22Rv1 (cell line): ENCODE data around the gene CLCN2.

Experiments
- H3K27ac ChIP-seq: fragments of 450-650 bp; 2 replicates; pipeline ENCODE4 v1.5.1; 2017
- ZFX ChIP-seq: fragments of 450-650 bp; IDR thresholded peaks from 2 replicates; pipeline ENCODE4 v1.6.1; 2017; ENCODE audit warnings: antibody characterized with exemption, borderline replicate concordance
- TF ChIP-seq, protein P1 (sequence below): fragments of 450-650 bp; IDR thresholded peaks from 2 replicates; pipeline ENCODE4 v1.5.1; 2017; ENCODE audit warnings: mild to moderate bottlenecking

Gene CLCN2

GRCh38 chr3:184391266-184391665 lies 29.9 kb upstream of the CLCN2 start:
- TF ChIP-seq, protein P1, sequence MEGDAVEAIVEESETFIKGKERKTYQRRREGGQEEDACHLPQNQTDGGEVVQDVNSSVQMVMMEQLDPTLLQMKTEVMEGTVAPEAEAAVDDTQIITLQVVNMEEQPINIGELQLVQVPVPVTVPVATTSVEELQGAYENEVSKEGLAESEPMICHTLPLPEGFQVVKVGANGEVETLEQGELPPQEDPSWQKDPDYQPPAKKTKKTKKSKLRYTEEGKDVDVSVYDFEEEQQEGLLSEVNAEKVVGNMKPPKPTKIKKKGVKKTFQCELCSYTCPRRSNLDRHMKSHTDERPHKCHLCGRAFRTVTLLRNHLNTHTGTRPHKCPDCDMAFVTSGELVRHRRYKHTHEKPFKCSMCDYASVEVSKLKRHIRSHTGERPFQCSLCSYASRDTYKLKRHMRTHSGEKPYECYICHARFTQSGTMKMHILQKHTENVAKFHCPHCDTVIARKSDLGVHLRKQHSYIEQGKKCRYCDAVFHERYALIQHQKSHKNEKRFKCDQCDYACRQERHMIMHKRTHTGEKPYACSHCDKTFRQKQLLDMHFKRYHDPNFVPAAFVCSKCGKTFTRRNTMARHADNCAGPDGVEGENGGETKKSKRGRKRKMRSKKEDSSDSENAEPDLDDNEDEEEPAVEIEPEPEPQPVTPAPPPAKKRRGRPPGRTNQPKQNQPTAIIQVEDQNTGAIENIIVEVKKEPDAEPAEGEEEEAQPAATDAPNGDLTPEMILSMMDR = no peak
- TF ChIP-seq ZFX = no peak
- no peak overlapping the region for H3K27ac ChIP-seq

DNA sequence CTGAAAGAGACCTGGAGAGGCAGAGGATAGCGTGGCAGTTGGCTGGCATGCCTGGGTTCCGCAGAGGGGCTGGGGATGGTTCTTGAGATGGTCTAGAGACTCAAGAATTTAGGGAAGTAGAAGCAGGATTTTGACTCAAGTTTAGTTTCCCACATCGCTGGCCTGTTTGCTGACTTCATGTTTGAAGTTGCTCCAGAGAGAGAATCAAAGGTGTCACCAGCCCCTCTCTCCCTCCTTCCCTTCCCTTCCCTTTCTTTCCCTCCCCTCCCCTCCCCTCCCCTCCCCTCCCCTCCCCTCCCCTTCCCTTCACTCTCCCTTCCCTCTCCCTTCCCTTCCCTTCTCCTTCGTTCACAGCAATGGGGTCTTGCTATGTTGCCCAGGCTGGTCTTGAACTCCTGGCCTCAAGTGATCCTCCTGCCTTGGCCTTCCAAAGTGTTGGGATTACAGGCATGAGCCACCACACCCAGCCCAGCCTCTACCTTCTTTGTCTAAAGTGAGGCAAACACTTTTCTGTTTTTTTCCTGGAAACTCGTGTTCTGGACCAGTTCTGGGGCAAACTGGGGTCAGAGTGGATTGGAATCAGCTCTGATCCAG lies 28.6 kb upstream of the CLCN2 start:
- no peak for TF ChIP-seq ZFX
- TF ChIP-seq, protein P1 = no peak
- no peak overlapping the region for H3K27ac ChIP-seq

DNA sequence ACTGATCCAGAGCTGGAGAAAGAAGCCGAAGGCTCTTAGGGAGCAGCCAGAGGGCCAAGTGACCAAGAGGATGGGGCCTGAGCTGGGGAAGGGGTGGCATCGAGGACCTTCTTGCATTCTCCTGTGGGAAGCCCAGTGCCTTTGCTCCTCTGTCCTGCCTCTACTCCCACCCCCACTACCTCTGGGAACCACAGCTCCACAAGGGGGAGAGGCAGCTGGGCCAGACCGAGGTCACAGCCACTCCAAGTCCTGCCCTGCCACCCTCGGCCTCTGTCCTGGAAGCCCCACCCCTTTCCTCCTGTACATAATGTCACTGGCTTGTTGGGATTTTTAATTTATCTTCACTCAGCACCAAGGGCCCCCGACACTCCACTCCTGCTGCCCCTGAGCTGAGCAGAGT lies 28.0 kb upstream of the CLCN2 start:
- TF ChIP-seq, protein P1 = no peak
- H3K27ac ChIP-seq = no peak overlapping the region

DNA sequence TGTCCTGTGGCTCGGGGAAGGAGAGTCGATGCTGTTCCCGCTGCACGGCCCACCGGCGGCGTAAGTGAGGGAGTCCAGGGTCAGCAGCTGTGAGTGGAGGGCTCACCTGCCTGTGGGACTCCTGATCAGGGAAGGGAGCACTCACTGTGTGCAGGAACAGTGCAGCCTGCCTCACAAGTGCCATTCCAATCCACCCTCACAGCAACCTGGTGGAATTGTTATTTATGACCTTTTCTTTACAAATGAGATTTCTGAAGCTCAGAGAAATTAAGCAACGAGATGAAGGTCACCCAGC lies 27.5 kb upstream of the CLCN2 start:
- TF ChIP-seq, protein P1 = no peak
- TF ChIP-seq ZFX = no peak

GRCh38 chr3:184388164-184388935 lies 26.9 kb upstream of the CLCN2 start:
- no peak overlapping the region for H3K27ac ChIP-seq
- no peak for TF ChIP-seq ZFX
- TF ChIP-seq, protein P1 = no peak

More for the DNA sequence above, 27.5 kb upstream of the CLCN2 start:
- no peak overlapping the region for H3K27ac ChIP-seq

DNA sequence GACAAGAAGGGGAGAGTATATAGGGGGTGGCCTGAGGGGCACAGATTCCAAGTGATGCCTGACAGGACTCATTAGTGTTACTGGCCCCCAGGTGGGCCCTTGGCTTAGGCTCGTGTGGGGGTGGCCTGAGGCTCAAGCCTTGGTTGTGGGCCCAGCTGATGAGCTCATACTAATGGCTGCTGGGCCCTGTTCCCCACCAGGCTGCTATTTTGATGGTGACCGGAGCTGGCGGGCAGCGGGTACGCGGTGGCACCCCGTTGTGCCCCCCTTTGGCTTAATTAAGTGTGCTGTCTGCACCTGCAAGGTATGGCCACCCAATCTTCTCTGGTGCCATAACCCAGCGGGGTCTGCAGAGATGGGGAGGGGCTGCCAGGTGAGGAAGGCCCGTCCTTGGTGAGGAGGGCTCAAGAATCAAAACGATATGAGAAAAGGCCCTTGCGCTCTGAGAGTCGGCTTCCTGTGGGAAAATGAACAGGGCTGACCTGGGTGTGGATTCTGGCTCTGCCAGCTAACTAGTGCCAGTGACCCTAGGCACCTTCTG lies 25.8 kb upstream of the CLCN2 start:
- TF ChIP-seq, protein P1 = no peak
- no peak for TF ChIP-seq ZFX

GRCh38 chr3:184386047-184386806 lies 24.8 kb upstream of the CLCN2 start:
- TF ChIP-seq, protein P1 = no peak
- no peak for TF ChIP-seq ZFX
- H3K27ac ChIP-seq = no peak overlapping the region

More for the DNA sequence above, 25.8 kb upstream of the CLCN2 start:
- H3K27ac ChIP-seq = no peak overlapping the region
